ENCODE data around the gene CYP27C1.
A peak's percentile ranks its signal among the peaks of the same experiment; 100 is the strongest.

Gene CYP27C1

DNA sequence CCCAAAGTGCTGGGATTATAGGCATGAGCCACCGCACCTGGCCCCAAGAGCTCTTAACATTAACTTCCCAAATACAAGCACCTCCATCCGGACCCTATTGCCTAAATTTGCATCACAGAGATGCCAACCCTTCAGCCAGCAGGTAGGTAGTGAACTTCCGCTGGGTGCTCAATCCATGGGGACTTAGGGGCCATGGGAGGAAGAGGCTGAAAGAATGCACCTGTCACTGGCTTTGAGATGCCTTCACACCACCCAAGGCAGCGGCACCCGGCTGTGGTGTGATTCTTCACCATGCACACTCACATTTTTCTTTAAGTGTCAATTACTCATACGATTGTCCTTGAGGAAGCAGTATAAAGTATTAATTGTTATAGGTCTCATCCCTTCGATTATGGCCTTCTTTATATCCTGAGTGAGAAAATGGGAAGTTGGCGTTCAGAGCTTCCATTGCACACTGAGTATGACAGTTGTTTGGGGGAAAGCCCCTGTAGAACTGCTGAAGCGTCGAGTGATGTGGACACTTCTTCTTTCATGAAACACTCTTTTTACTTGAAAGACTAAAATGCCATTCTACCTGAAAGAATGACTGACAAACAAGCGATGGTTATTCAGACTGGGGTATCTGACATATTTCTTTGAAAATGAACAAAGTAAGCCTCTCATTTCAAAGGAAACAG, 61.3 kb downstream of the CYP27C1 start:
- H3K4me2 ChIP-seq (ENCODE audit: low read depth, low read length, poor library complexity, severe bottlenecking) = no peak overlapping the region

DNA sequence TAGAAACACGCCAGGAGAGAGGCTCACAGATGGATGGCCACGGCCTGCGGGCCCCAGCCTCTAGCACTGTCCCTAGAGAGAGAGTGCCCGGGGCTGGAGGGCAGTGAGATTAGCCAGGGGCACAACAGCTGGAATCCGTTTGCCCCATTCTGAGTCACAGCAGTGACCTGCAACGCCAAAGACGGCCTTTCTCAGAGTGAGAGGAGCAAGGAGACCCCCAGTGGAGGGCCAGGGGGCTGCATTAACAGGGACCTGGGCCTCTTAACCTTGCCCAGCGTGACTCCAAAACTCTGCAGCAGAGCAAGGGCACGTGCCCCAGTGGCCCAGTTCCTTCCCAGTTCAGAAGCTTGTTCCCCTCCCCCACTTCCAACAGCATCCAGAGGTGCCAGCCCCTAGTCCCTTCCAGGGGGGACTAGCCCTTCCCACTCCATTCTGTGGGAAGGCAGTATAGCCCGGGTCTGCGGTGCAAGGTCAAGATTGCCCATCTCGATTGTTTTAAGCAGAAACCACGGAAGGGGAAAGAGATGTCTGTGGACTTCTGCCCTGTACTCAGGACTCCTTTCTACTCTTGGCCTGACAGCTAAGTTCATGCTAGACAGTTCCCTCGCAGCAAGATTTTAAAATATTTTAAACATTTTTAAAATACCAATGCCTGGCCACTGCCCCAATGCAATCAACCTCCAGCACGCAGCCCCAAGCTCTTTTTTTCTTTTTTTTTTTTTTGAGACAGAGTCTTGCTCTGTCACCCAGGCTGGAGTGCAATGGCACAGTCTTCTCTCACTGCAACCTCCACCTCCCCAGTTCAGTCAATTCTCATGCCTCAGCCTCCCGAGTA, 62.2 kb downstream of the CYP27C1 start:
- Histone ChIP-seq H4K20me1 (ENCODE audit: insufficient read depth, low read length, poor library complexity, severe bottlenecking) (no peaks in the 10 kb centered on the region), H3K4me3 (ENCODE audit: low read length, poor library complexity, severe bottlenecking) (no peak overlapping the region), H3K4me1 (ENCODE audit: insufficient read depth, low read length, poor library complexity, severe bottlenecking) (no peaks in the 10 kb centered on the region), H3K9ac (ENCODE audit: low read depth, low read length, poor library complexity, severe bottlenecking) (no peak overlapping the region), H3K9me3 (ENCODE audit: insufficient read depth, low read depth, low read length) (no peaks in the 10 kb centered on the region), H2AFZ (ENCODE audit: low read length) (no peak overlapping the region), H3K9me2 (replicated peaks; ENCODE audit: low read depth, low read length) (no peaks in the 10 kb centered on the region), H3K79me2 (ENCODE audit: insufficient read depth, low read length) (no peaks in the 10 kb centered on the region), H3K27me3 (ENCODE audit: insufficient read depth, low read length, poor library complexity, severe bottlenecking) (no peaks in the 10 kb centered on the region), H3F3A (ENCODE audit: low read depth) (no peaks in the 10 kb centered on the region), H3K4me2 (ENCODE audit: low read depth, low read length, poor library complexity, severe bottlenecking) (no peak overlapping the region), H3K36me3 (ENCODE audit: insufficient read depth, low read length) (no peaks in the 10 kb centered on the region)
- TF ChIP-seq, protein P1, sequence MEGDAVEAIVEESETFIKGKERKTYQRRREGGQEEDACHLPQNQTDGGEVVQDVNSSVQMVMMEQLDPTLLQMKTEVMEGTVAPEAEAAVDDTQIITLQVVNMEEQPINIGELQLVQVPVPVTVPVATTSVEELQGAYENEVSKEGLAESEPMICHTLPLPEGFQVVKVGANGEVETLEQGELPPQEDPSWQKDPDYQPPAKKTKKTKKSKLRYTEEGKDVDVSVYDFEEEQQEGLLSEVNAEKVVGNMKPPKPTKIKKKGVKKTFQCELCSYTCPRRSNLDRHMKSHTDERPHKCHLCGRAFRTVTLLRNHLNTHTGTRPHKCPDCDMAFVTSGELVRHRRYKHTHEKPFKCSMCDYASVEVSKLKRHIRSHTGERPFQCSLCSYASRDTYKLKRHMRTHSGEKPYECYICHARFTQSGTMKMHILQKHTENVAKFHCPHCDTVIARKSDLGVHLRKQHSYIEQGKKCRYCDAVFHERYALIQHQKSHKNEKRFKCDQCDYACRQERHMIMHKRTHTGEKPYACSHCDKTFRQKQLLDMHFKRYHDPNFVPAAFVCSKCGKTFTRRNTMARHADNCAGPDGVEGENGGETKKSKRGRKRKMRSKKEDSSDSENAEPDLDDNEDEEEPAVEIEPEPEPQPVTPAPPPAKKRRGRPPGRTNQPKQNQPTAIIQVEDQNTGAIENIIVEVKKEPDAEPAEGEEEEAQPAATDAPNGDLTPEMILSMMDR (conservative IDR thresholded peaks at IDR 0.05; ENCODE audit: low read length) = peak; percentile 52
- no peak for TF ChIP-seq EZH2phosphoT487 (IDR thresholded peaks at IDR 0.05; ENCODE audit: borderline replicate concordance)

More for the DNA sequence above, 61.3 kb downstream of the CYP27C1 start:
- Histone ChIP-seq H3F3A (ENCODE audit: low read depth) (no peaks in the 10 kb centered on the region), H3K9me2 (replicated peaks; ENCODE audit: low read depth, low read length) (no peaks in the 10 kb centered on the region), H4K20me1 (ENCODE audit: insufficient read depth, low read length, poor library complexity, severe bottlenecking) (no peaks in the 10 kb centered on the region), H3K4me1 (ENCODE audit: insufficient read depth, low read length, poor library complexity, severe bottlenecking) (no peaks in the 10 kb centered on the region), H3K36me3 (ENCODE audit: insufficient read depth, low read length) (no peaks in the 10 kb centered on the region), H3K27me3 (ENCODE audit: insufficient read depth, low read length, poor library complexity, severe bottlenecking) (no peaks in the 10 kb centered on the region), H3K9ac (ENCODE audit: low read depth, low read length, poor library complexity, severe bottlenecking) (no peak overlapping the region), H3K79me2 (ENCODE audit: insufficient read depth, low read length) (no peaks in the 10 kb centered on the region), H3K9me3 (ENCODE audit: insufficient read depth, low read depth, low read length) (no peaks in the 10 kb centered on the region), H2AFZ (ENCODE audit: low read length) (no peak overlapping the region), H3K4me3 (ENCODE audit: low read length, poor library complexity, severe bottlenecking) (no peak overlapping the region)
- TF ChIP-seq, protein P1 (conservative IDR thresholded peaks at IDR 0.05; ENCODE audit: low read length) = no peak
- no peak for TF ChIP-seq EZH2phosphoT487 (IDR thresholded peaks at IDR 0.05; ENCODE audit: borderline replicate concordance)

DNA sequence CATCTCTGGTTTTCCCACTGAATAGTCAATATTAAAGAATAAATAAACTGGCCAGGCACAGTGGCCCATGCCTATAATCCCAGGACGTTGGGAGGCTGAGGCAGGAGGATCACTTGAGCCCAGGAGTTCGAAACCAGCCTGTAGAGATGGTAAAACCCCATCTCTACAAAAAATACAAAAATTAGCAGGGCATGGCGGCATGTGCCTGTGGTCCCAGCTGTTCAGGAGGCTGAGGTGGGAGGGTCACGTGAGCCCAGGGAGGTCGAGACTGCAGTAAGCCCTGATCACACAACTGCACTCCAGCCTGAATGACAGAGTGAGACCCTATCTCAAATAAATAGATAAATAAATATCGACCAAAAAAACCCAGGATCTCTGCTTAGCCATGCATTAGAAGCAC, 63.0 kb downstream of the CYP27C1 start:
- H2AFZ ChIP-seq (ENCODE audit: low read length) = no peak overlapping the region
- H3K4me2 ChIP-seq (ENCODE audit: low read depth, low read length, poor library complexity, severe bottlenecking) = no peak overlapping the region
- H3F3A ChIP-seq (ENCODE audit: low read depth) = no peaks in the 10 kb centered on the region
- no peaks in the 10 kb centered on the region for H4K20me1 ChIP-seq (ENCODE audit: insufficient read depth, low read length, poor library complexity, severe bottlenecking)
- H3K4me1 ChIP-seq (ENCODE audit: insufficient read depth, low read length, poor library complexity, severe bottlenecking) = no peaks in the 10 kb centered on the region
- no peaks in the 10 kb centered on the region for H3K9me3 ChIP-seq (ENCODE audit: insufficient read depth, low read depth, low read length)
- H3K36me3 ChIP-seq (ENCODE audit: insufficient read depth, low read length) = no peaks in the 10 kb centered on the region
- no peaks in the 10 kb centered on the region for H3K27me3 ChIP-seq (ENCODE audit: insufficient read depth, low read length, poor library complexity, severe bottlenecking)
- TF ChIP-seq, protein P1 (conservative IDR thresholded peaks at IDR 0.05; ENCODE audit: low read length) = no peak
- H3K4me3 ChIP-seq (ENCODE audit: low read length, poor library complexity, severe bottlenecking) = no peak overlapping the region
- no peak overlapping the region for H3K9ac ChIP-seq (ENCODE audit: low read depth, low read length, poor library complexity, severe bottlenecking)
- H3K79me2 ChIP-seq (ENCODE audit: insufficient read depth, low read length) = no peaks in the 10 kb centered on the region
- no peaks in the 10 kb centered on the region for H3K9me2 ChIP-seq (replicated peaks; ENCODE audit: low read depth, low read length)
